ENCODE data around the gene CEP290.
A peak's percentile ranks its signal among the peaks of the same experiment; 100 is the strongest.

CEP290 gene, protein sequence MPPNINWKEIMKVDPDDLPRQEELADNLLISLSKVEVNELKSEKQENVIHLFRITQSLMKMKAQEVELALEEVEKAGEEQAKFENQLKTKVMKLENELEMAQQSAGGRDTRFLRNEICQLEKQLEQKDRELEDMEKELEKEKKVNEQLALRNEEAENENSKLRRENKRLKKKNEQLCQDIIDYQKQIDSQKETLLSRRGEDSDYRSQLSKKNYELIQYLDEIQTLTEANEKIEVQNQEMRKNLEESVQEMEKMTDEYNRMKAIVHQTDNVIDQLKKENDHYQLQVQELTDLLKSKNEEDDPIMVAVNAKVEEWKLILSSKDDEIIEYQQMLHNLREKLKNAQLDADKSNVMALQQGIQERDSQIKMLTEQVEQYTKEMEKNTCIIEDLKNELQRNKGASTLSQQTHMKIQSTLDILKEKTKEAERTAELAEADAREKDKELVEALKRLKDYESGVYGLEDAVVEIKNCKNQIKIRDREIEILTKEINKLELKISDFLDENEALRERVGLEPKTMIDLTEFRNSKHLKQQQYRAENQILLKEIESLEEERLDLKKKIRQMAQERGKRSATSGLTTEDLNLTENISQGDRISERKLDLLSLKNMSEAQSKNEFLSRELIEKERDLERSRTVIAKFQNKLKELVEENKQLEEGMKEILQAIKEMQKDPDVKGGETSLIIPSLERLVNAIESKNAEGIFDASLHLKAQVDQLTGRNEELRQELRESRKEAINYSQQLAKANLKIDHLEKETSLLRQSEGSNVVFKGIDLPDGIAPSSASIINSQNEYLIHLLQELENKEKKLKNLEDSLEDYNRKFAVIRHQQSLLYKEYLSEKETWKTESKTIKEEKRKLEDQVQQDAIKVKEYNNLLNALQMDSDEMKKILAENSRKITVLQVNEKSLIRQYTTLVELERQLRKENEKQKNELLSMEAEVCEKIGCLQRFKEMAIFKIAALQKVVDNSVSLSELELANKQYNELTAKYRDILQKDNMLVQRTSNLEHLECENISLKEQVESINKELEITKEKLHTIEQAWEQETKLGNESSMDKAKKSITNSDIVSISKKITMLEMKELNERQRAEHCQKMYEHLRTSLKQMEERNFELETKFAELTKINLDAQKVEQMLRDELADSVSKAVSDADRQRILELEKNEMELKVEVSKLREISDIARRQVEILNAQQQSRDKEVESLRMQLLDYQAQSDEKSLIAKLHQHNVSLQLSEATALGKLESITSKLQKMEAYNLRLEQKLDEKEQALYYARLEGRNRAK (N-terminal part only)

DNA sequence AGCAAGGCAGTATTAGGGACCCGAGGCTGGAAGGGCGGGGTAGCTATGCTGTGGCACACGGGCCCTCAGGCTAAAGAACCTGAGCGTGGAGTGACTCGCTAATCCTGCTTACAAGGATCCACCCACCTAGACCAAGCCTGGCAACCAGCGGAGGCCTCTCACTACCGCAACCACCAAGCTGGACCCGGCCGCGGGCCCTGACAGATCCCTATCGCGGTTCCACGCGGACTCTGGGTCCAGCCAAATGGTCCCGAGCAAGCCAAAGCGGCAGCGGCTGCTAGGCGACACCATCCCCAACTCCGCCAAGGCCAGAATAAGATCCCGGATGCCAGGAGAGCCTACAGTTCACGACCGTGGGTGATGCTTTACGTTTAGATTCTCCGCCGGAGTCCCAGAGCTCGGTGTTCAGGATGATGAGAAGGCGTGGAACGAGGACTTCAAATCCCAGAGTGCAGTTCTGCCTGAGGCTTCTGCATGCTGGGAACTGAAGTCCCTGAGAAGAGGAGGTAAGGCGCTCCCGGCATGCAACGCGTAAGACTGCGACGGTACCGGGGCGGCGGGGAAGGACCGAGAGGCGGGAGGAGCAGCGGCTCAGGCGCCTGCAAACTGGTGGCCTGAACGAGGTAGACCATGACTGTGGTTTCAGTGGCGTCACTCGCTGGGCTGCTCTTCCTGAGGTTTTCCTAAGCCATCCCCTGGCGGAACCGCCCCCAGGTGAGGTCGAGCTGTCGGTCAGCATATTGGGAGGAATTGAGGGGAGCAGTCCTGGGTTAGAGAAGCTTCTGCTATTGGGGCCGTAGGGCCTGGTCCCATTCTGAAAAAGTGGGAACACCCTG lies at the start of gene CEP290, which contains the start of gene TMTC3:
CEP290 (minus strand) TSS at position 315 of the 836 bp plus-strand sequence. CDS start 781 bp downstream, outside the sequence.
TMTC3 (plus strand) TSS at position 534 of the 836 bp plus-strand sequence. CDS start 6,009 bp downstream, outside the sequence.
- DNase-seq: peak; percentile 97

DNA sequence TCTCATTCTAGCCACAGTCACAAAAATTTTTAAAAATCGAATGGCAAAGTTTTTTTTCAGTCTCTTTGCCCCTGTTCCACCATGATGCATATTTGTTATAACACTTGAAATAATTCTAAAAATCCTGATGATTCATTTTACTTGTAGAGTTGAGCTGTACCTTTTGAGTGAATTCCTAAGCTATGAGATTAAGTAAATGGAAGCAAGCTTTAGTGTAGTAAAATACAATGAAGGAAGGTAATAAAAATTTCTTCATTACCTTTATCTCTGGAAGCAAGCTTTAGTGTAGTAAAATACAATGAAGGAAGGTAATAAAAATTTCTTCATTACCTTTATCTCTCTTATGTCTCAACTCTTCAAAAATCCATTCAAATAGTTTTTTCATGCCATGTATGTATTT lies 46.3 kb upstream of the CEP290 start:
- DNase-seq: no peak

DNA sequence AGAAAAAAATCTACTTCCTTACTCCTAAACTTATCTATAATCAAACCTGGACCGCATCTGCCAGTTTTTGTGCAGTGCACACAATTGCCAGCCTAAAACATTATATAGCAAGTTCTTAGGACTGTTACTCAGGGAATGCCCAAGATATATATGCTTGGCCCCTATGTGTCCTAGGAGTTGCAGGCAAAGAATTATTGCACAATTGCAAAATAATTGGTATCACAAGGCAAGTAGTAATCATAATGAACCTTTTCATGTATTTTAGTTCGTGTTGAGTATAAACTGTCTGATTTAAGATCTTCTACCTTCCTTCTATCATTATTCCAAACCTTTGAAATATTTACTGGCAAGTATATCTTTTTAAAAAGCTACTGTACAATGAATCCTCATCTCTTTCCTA lies 45.7 kb upstream of the CEP290 start:
- DNase-seq: no peak

DNA sequence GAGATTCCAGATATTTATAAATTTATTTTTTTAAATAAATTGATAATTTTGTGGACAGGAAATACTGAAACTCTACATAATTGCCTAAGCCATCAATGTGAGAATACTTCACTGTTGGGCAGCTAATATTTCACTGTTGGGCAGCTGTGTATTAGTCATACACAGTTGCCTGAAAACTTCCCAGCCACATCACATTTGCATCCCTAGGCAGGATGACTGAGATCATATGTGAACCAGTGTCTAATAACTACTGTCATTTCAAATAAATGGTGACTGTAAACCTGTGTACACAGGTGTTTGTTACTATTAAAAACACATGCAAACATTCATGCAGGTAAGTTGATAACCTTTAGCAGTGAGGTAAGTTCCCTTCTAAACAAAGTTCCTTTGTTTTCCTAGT lies 44.1 kb upstream of the CEP290 start:
- DNase-seq: no peak

DNA sequence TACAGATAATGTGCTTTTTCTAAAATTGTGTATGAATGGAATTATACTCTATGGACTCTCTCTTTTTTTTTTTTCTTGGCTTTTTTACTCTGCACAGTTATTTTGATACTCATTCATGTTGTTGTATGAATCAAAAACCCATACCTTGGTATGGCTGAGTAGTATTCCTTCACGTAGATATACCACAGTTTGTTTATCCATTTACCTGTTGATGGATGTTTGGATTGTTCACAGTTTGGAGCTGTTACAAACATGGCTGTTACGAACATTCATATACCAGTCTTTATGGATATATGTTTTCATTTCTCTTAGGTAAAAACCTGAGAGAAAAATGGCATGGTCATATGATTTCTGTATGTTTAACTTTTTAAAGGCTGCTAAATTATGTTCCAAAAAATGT lies 43.4 kb upstream of the CEP290 start:
- DNase-seq: no peak

DNA sequence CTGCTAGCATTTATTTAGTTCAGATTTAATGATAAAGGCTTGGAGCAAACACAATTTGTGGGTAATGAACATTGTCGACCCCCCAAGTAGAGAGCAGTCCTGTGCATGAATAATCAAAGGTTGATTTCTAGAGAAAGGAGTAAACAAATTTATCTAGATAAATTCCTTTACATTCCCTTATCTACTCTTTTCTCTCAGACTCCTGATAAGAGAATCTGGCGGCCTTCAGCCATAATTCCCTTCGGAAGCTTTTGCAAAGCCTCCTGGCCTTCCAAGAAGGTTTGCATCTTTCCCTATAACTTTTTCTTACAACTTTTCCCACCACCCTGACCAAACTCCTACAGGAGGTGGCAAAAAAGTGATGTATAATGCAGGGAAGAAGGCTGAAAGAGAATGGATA lies 42.3 kb upstream of the CEP290 start:
- DNase-seq: no peak

DNA sequence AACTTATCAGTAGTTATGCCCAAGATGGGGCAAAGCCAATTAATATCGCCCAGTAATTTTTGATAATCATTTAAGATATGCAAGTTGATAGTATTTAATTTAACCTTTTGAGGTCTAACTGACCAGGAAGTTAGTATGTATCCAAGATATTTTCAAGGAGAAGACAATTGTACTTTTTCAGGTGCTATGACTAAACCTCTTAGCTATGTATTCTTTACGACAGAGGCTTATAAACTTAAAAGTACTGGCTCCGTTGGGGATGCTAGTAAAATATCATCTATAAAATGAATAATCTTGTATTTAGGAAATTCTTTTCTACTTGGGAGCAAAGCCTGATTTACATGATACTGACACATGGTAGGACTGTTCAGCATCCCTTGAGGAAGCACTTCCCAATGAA lies 40.5 kb upstream of the CEP290 start:
- no peak for DNase-seq

DNA sequence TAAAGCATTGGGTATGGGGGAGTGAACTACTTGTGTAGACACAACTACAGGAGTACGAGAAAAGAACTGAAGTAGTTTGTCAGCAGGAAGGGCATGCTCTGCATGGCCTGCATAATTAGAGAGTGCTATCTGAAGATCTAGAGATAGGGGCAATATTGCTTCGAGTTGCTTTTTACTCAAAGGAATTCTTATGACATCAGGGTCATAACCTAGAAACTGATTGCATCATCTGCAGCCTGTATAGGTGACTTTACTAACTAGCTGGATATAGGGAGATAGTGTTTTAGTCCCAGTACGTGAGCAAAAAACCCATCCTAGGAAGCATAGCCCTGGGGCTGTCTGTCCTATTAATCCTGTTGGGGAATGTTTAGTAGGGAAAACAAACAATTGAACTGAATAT lies 40.0 kb upstream of the CEP290 start:
- DNase-seq: no peak

DNA sequence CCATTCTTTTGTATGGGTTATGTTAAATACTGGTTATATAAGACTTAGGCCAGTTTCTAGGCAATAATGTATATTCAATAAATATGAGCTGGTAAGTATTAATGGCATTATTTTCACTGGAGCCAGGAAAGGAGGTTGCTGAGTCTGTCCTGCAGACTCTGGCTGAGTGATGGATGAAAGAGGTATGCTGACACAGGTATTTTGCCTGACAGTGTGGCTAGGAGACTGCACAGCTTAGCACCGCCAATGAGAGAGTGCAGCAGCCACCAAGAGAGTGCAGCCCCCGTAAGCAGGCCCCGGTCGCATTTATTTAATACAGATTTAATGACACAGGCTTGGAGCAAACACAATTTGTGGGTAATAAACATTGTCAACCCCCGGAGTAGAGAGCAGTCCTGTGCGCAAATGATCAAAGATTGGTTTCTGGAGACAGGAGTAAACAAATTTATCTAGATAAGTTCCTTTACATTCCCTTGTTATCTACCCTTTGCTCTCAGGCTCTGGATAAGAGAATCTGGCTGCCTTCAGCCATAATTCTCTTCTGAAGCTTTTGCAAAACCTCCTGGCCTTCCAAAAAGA lies 37.6 kb upstream of the CEP290 start:
- DNase-seq: no peak

DNA sequence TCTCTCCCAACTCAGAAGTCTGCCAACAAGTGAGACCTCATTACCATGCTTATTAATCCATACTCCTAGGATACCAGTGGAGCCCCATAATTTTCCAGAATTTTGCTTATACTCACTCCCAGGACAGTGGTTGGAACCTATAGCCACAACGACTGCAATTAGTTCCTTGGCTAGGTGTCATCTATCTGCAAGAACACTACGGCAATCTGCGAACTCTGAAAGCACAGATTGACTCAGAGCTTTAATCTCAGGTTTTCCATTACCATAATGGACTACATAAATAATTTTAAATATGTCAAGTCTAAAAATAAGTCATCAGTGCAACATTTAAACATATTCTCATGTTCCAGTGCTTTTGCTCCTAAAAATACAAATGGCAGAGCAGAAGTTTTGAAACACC lies 33.7 kb upstream of the CEP290 start:
- DNase-seq: no peak

DNA sequence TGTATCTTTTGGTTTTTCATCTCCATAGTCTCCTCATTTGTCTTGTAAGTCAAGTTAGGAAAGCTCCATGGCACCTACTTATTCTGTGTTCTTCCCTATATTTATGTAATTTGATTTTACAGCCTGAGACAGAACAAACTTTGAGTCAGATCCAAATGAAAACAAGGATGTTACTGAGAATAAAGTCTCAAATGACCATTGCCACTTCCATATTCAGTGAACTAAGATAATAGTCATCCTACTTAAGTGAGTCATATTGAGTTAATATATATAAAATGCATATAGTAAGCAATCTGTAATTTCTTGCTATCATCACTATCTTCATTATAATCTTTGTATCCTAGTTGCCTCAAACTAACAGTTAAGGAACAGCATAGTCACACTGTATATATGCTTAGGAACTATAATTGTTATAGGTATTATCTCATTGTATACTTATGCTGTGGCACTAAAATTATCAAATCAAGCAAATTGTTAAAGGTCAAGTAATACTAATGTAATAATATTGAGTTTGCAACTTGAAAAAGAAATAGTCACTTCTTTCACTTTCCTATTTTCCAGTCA lies 31.0 kb upstream of the CEP290 start:
- DNase-seq: no peak

DNA sequence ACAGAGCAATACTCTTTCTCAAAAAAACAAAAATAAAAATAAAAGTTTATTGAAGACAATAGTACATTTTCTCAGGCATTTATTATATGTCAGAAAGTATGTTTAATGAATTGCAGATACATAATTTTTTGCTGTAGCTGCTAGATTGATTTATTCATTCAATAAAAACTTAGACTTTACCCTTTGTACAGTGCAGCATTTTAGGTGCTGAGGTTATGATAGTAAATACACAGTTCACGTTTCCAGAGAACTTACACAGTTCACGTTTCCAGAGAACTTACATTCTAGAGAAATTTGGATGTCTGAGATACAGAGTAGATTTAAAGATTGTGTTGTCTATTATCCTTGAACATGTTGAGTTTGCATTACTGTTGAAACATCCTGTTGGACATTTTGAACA lies 25.5 kb upstream of the CEP290 start:
- DNase-seq: no peak

DNA sequence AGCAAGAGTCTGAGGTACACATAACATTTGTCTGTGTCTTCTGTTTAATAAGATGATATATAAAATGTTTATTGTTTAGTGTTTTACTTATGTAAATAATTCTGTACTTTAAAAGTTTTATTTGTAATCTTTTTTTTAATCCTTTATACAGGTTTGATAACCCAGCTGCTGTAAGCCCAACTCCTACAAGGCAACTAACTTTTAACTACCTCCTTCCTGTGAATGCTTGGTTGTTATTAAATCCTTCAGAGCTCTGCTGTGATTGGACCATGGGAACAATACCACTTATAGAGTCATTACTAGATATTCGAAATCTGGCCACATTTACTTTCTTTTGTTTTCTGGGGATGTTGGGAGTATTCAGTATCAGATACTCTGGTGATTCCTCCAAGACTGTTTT lies 24.3 kb upstream of the CEP290 start:
- DNase-seq: no peak

DNA sequence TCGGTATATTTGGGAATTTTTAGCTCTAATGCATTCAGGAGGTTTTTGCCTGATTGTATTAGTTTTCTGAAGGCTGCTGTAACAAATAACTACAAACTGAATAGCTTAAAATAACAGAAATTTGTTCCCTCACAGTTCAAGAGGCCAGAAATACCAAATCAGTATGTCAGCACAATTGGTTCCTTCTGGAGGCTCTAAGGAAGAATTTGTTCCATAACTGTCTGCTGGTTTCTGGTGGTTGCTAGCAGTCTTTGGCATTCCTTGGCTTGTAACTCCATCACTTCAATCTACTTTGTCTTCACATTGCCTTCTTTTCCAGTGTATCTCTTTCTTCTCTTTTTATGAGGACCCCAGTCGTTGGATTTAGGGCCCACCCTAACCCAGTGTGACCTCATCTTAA lies 21.5 kb upstream of the CEP290 start:
- DNase-seq: no peak

DNA sequence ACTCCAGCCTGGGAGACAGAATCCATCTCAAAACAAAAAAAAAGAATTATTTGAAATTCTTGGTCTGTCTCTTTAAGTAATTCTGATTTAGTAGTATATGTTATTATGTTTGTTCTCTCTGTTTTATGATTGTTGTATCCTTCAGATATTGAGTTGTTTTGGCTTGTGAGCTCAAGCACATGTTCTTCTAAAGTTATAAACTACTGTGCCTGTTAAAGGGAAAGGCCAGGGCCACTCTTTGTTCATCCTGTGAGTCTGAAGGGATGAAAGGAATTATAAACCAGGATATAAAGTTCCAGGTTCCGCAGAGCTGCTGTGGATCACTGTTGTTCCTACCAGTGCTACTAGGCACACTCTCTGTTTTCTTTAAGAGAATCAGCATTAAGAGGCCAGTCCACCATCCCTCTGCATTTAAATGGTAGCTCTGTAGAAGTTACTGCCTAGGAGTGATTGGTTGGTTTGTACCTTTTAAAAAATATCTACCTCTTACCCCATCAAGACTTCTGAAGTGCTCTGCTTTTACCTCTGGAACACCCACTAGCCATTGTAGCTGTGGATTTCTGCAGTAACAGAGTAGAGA lies 14.3 kb upstream of the CEP290 start:
- no peak for DNase-seq

DNA sequence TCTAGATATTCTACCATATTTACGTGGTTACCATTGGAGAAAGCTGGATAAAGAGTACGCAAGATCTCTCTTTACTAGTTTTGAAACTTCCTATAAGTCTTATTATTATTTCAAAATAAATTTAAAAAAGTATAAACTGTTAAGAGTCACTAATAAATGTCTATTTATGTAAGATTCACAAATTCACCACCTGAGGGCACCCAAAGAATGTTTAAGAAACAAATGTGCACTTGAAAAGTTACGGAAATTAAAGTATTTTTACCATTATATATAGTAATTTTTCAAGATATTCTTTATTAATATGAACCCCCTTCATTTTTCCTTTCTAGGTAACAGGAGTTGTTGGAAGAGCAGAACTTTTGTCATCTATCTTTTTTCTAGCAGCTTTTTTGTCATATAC lies 12.1 kb upstream of the CEP290 start:
- no peak for DNase-seq

DNA sequence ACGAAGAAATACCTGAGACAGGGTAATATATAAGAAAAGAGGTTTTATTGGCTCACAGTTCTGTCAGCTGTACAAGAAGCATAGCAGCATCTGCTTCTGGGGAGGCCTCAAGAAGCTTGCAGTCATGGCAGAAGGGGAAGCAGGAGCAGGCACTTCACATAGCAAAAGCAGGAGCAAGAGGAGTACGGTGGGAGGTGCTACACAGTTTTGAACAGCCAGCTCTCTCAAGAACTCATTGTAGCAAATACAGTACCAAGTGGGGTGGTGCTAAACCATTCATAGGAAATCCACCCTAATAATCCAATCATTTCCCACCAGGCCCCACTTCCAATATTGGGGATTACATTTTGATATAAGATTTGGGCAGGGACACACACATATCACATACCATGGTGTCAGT lies 8.2 kb upstream of the CEP290 start:
- no peak for DNase-seq

DNA sequence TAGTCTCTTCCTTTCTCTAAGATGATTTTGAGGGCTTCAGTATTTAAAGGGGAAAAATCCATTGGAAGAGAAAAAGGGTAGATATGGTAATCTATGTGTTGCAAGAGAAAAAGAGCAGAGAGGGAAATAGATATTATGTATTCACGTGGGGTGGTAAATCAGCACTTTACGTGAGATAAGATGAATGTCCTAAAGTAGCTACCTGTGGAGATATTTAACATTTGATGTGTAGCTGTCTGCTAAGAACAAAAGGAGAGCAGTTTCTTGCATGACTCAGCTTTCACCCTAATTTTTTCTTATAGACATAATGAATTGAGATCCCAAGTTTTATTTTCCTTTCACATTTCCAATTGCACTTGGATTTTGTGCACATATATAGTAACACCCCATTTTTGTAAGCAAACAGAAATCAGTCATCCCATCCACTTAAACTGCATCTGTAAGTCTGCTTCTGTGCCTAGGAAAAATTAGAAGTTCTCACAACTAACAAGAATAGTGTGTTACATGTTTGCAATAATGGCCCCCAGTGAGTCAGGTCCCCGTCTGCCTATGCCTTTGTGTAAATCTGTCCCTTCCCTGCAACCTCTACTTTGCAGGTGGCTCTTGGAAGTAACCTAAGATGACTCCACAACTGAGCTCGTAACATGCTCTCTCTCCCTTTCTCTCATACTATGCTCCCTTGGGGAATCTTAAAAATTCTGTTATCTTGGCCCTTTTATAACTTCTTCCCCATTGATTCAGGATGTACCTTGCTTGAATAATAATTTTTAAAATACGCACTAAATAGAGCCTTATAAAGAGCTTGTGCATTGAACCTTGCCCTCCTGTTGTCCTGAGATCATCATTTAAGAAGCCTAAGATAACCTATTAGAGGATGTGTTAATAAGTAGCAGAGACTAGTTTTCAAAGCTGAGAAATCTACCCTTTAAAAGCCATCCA lies 3.9 kb upstream of the CEP290 start:
- DNase-seq: no peak

DNA sequence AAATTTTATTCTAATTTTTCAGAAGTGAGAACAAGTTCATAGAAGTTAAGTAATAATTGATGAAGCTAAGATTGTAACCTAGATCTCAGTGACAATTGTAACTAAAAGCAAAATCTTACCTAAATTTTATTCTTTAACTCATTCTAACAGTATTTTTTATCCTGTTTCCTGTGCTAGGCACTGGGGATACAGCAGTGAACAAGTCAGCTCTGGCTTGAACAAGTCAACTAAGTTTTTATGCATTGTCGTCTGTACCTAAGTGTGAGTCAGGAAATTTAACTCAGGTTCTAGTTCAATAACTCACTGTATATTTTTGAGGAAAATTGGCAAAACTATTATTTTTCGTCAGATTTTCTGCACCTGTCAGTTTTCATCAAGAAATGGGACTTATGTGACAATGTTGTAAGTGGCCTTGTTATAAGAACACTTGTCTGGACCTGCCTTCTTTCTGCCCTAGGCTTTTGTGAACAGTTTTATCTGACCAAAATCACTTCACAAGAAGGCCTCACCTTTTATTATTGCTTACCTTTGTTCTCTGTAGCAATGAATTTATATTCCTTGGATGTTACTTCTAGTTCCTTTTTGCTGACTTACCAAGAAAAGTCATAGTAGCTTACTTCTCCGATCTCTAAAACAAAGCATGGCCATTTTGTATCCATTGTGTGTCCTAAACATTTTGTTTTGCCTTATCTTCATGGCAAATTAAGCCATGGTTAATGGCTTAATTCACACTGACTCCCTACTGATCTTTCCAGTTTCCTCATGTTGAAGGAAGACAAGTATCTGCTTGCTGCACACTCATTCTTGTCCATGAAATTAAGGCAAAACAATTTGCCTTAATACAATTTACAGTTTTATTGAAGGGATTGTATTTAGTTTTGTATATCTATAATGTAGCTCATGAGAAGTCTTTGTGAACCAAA lies 2.9 kb upstream of the CEP290 start:
- no peak for DNase-seq
